Measurements from ENCODE around the gene TMEM125. TPM values are rescaled to one million over a fixed set of nuclear protein-coding genes. Genes with fewer than 3 reads are reported as not detected.

TMEM125 gene
- total and polyA plus RNA-seq, 9 of the 15 experiments (the other 6 are each of a cell fraction or from before 2014, with no cell fraction given), result 0.07 to 0.08 TPM; not detected in 7

GRCh38 chr1:43306688-43307457 is 37.1 kb downstream of the TMEM125 start:
- TF ChIP-seq HES1 (IDR thresholded peaks at IDR 0.05; ENCODE audit: low read depth), result no peak
- TF ChIP-seq ZNF512 (tag; IDR thresholded peaks at IDR 0.05), result no peak
- TF ChIP-seq ILK (tag; IDR thresholded peaks at IDR 0.05; ENCODE audit: borderline replicate concordance, low read depth), result no peak
- no peak for TF ChIP-seq IFI16 (CRISPR knock-in tag; IDR thresholded peaks at IDR 0.05)
- no peak for TF ChIP-seq GTF3C2 (IDR thresholded peaks at IDR 0.05; ENCODE audit: borderline replicate concordance, extremely low read depth, insufficient read length)
- no peak for TF ChIP-seq XRCC3 (IDR thresholded peaks at IDR 0.05)
- no peak for TF ChIP-seq ZNF778 (CRISPR knock-in tag; IDR thresholded peaks at IDR 0.05)
- no peak for TF ChIP-seq DIDO1 (tag; IDR thresholded peaks at IDR 0.05; ENCODE audit: low read depth)
- no peak for TF ChIP-seq ETS2 (tag; IDR thresholded peaks at IDR 0.05; ENCODE audit: borderline replicate concordance, poor library complexity, severe bottlenecking)
- TF ChIP-seq ADNP (tag; IDR thresholded peaks at IDR 0.05), result no peak
- TF ChIP-seq U2AF2 (optimal IDR thresholded peaks at IDR 0.05; ENCODE audit: low read depth, low read length), result no peak
- no peak for TF ChIP-seq CCAR2 (IDR thresholded peaks at IDR 0.05; ENCODE audit: low read depth, low read length)
- no peak for TF ChIP-seq HCFC1 (IDR thresholded peaks at IDR 0.05; ENCODE audit: low read depth, low read length)
- TF ChIP-seq ZNF551 (CRISPR knock-in tag; IDR thresholded peaks at IDR 0.05), result no peak
- in situ Hi-C loops (cut with MboI), result no loop called here
- no peak overlapping the region for H3K4me3 ChIP-seq
- FAIRE-seq (no peak), DNase-seq (ENCODE audit: extremely low read depth in 1 of 4, low spot score in 3 of 4) (no peak), ATAC-seq (no peak)
- peaks cover 23 to 93% of the 10 kb centered on the region in 2 experiments for H3K27me3 ChIP-seq (ENCODE audit: control insufficient read depth in 2 of 2, insufficient read depth in 2 of 2, low read length in 2 of 2)
- no peak overlapping the region for H3K27ac ChIP-seq (ENCODE audit: extremely low read depth, low read depth, low read length)
- ChIA-PET POLR2A (interaction anchor here (0.8 to 1.5 kb wide), 3 partner anchors 23 to 83 kb away, joined by 4 to 7 read pairs (median 4); partner anchors contain the start of genes MED8 and SZT2), CTCF (ENCODE audit: low intra/inter-chr PET ratio) (no interaction called here)
- H3K4me2 ChIP-seq (ENCODE audit: insufficient read depth, low read length), result no peak overlapping the region
- intact Hi-C loops (cut with micrococcal nuclease), result no loop called here
- peak overlapping the region in 1 of 2 experiments; percentile 10; a peak in 1 of 4 replicates for H3K9ac ChIP-seq (ENCODE audit: insufficient read depth in 1 of 2, low read depth in 2 of 2, low read length in 2 of 2)
- H3K4me1 ChIP-seq (replicated peaks in 1 of 2; ENCODE audit: control insufficient read depth in 2 of 2, insufficient read depth in 2 of 2, low read length in 2 of 2), result peaks cover 4 to 19% of the 10 kb centered on the region in 2 experiments; a peak in 4 of 5 replicates
- no peaks in the 10 kb centered on the region for H3K36me3 ChIP-seq (ENCODE audit: control insufficient read depth, insufficient read depth, low read length)
- H4K20me1 ChIP-seq (replicated peaks; ENCODE audit: control insufficient read depth, insufficient read depth, low read length), result peaks cover 4% of the 10 kb centered on the region; the same call in 1 of the 2 replicates
- H3K9me3 ChIP-seq (replicated peaks; ENCODE audit: control insufficient read depth, insufficient read depth, low read depth, low read length), result 0 out of 2 replicates have a peak, but pooled peaks cover 2% of the 10 kb centered on the region
- no TSS peak for BruUV-seq (replicated peaks)
- H2AFZ ChIP-seq (ENCODE audit: low read depth, low read length), result no peak overlapping the region
- H3K9me1 ChIP-seq (ENCODE audit: control insufficient read depth, insufficient read depth, low read length), result no peaks in the 10 kb centered on the region
- 6% methylated on average over 17 of the region's 17 CpGs for WGBS (ENCODE audit: insufficient coverage, low coverage, missing lambda C conversion rate)
- no peaks in the 10 kb centered on the region for H3K79me2 ChIP-seq (ENCODE audit: control insufficient read depth, insufficient read depth, low read length)
